CD4-positive, alpha-beta T cell (primary cell): ENCODE results near the gene ADPGK. TPM values are rescaled to one million over a fixed set of nuclear protein-coding genes. Genes with fewer than 3 reads are reported as not detected.

Experiments
- ATAC-seq: fragments of 200-7000 bp; cut with Tn5 transposase; one replicate; pipeline ENCODE4 v1.10.0; 2022; ENCODE audit warnings: mild to moderate bottlenecking; ENCODE audit not compliant: poor library complexity
- CTCF ChIA-PET: fragments of 350-600 bp; sonication (Branson Sonifier 250); formaldehyde crosslinking; loops from one replicate; lab custom pipeline; 2021; ENCODE audit warnings: antibody characterized with exemption, inconsistent platforms; lab: Charles Lee
- POLR2A ChIA-PET: fragments of 350-600 bp; sonication (Branson Sonifier 250); formaldehyde crosslinking; loops from one replicate; lab custom pipeline; 2021; ENCODE audit warnings: antibody characterized with exemption, inconsistent platforms; lab: Charles Lee
- DNase-seq, 14 experiments: peaks; one replicate each; pipeline ENCODE4 v3.0.0-alpha.2; 2013 to 2020; ENCODE audit warnings: mixed read lengths in 2 of 14
- H3K27ac ChIP-seq, 2 donors: one replicate each; pipeline versions ENCODE4 v1.5.1 to v1.7.0; 2013; ENCODE audit warnings: low read length in 2 of 2, low read depth in 1 of 2, mild to moderate bottlenecking in 1 of 2
- H3K27me3 ChIP-seq, 2 experiments: 1 replicate in 1 of 2; 2 replicates in 1 of 2; pipeline versions ENCODE4 v1.6.1 to v1.7.0; 2013; ENCODE audit warnings: low read length in 2 of 2, control low read depth in 1 of 2, mild to moderate bottlenecking in 1 of 2, moderate library complexity in 1 of 2; ENCODE audit not compliant: insufficient read depth in 2 of 2, control insufficient read depth in 1 of 2
- H3K36me3 ChIP-seq: one replicate; pipeline ENCODE4 v1.6.1; 2013; ENCODE audit warnings: low read length, control low read depth; ENCODE audit not compliant: insufficient read depth
- H3K4me1 ChIP-seq: one replicate; pipeline ENCODE4 v1.6.1; 2013; ENCODE audit warnings: low read length, control low read depth; ENCODE audit not compliant: insufficient read depth
- H3K4me3 ChIP-seq: one replicate; pipeline ENCODE4 v1.5.1; 2013; ENCODE audit warnings: mild to moderate bottlenecking, low read length, moderate library complexity
- H3K9me3 ChIP-seq, 2 experiments: 1 replicate in 1 of 2; 2 replicates in 1 of 2; pipeline versions ENCODE4 v1.6.1 to v1.7.0; 2013; ENCODE audit warnings: low read length in 2 of 2, mild to moderate bottlenecking in 2 of 2, control low read depth in 1 of 2, moderate library complexity in 1 of 2; ENCODE audit not compliant: control insufficient read depth in 1 of 2, insufficient read depth in 1 of 2
- H3K27ac Mint-ChIP-seq: one replicate; pipeline ENCODE4 v1.8.0; 2020; ENCODE audit warnings: mixed read lengths
- H3K27me3 Mint-ChIP-seq: one replicate; pipeline ENCODE4 v1.8.0; 2021; ENCODE audit warnings: mixed read lengths
- H3K36me3 Mint-ChIP-seq: one replicate; pipeline ENCODE4 v1.8.0; 2021; ENCODE audit warnings: low read depth, mixed read lengths
- H3K4me1 Mint-ChIP-seq: one replicate; pipeline ENCODE4 v1.8.0; 2021; ENCODE audit warnings: low read depth, mixed read lengths
- H3K4me3 Mint-ChIP-seq: one replicate; pipeline ENCODE4 v1.8.0; 2020; ENCODE audit warnings: mild to moderate bottlenecking, mixed read lengths
- H3K9me3 Mint-ChIP-seq: one replicate; pipeline ENCODE4 v1.8.0; 2020; ENCODE audit warnings: mixed read lengths
- CTCF ChIP-seq: fragments of 200-600 bp; IDR thresholded peaks from one replicate; pipeline ENCODE4 v1.8.0; 2022; ENCODE audit warnings: antibody characterized with exemption, mild to moderate bottlenecking
- intact Hi-C, 2 experiments: fragments of 100-400 bp; cut with DNase I in 1 of 2; cut with micrococcal nuclease in 1 of 2; formaldehyde crosslinking; loops; one replicate each; pipeline versions ENCODE4 v1.15.1 to v1.9.0; 2023 to 2025; cut with DNase I, micrococcal nuclease
- total RNA-seq, 174 experiments: library from RNA in 2 of 174; stranded (reverse) in 2 of 174; gene quantifications; one replicate each; pipeline ENCODE4 v1.2.3 and lab custom pipeline; 2021 to 2026

Gene ADPGK
- total RNA-seq, 2 experiments from 2014 or later, result 88.8 to 92.5 TPM

GRCh38 chr15:72735111-72735510 is 48.4 kb downstream of the ADPGK start:
- no peaks in the 10 kb centered on the region for H3K9me3 ChIP-seq

DNA sequence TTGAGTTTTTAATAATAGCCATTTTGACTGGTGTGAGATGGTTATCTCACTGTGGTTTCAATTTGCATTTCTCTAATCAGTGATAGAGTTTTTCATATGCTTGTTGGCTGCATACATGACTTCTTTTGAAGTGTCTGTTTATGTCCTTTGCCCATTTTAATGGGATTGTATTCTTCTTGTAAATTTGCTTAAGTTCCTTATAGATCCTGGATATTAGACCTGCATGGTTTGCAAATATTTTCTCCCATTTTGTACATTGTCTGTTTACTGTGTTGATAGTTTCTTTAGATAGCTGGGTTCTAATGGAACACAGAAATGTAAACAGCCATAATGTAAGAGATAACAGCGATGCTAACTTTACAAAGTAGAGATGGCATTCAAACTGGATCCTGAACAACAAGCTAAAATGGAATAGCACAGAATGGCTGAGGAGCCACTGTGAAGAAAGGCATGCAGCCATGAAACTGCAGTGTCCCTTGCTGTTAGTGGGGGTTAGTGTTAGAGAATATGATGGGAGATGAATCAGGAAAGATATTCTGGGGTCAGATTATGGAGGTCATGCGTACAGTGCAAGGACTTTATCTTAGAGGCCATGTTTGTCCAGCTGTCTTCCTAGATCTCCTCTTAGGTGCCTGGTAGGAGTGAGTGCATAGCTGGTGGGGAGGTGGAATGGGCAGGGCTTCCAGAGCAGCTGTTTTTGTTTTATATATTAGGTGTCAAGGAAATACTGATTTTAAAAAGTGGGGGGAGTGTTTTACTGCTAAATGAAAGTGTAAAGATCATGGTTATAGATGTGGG is 49.4 kb downstream of the ADPGK start:
- Histone ChIP-seq H3K9me3 (no peaks in the 10 kb centered on the region), H3K27me3 (no peaks in the 10 kb centered on the region), H3K36me3 (peaks cover 48% of the 10 kb centered on the region), H3K4me1 (peaks cover 2% of the 10 kb centered on the region), H3K27ac (no peak overlapping the region), H3K4me3 (no peak overlapping the region)
- TF ChIP-seq CTCF, result no peak
- no peak for ATAC-seq
- no peak for DNase-seq
- ChIA-PET CTCF (interaction anchor here (1.0 to 2.0 kb wide), 2 partner anchors 12 kb away, joined by 3 to 8 read pairs; no protein-coding TSS in a partner anchor), POLR2A (no interaction called here)
- Mint-ChIP-seq H3K36me3 (peaks cover 72% of the 10 kb centered on the region), H3K27ac (peak overlapping the region; percentile 4), H3K4me1 (peaks cover 21% of the 10 kb centered on the region), H3K27me3 (no peaks in the 10 kb centered on the region), H3K4me3 (no peak overlapping the region), H3K9me3 (no peaks in the 10 kb centered on the region)
- intact Hi-C loops, result loop anchor here in 1 of 2 experiments (5.0 kb wide), 1 partner anchor 228 kb away; no protein-coding TSS in a partner anchor

More at GRCh38 chr15:72735111-72735510, 48.4 kb downstream of the ADPGK start:
- CTCF ChIA-PET, result interaction anchor here (2.0 kb wide), 1 partner anchor 13 kb away, joined by 8 read pairs; no protein-coding TSS in a partner anchor
- Mint-ChIP-seq H3K27ac (peak overlapping the region; percentile 4), H3K27me3 (no peaks in the 10 kb centered on the region), H3K9me3 (no peaks in the 10 kb centered on the region), H3K4me3 (no peak overlapping the region), H3K36me3 (peaks cover 73% of the 10 kb centered on the region), H3K4me1 (peaks cover 30% of the 10 kb centered on the region)
- H3K27ac ChIP-seq, result no peak overlapping the region
- POLR2A ChIA-PET, result interaction anchor here (1.0 to 1.5 kb wide), 2 partner anchors 13 to 48 kb away, joined by 3 to 5 read pairs; no protein-coding TSS in a partner anchor
- peaks cover 45% of the 10 kb centered on the region for H3K36me3 ChIP-seq
- H3K4me3 ChIP-seq, result no peak overlapping the region
- H3K4me1 ChIP-seq, result peaks cover 8% of the 10 kb centered on the region
- no peak for TF ChIP-seq CTCF
- no peaks in the 10 kb centered on the region for H3K27me3 ChIP-seq
- ATAC-seq (no peak), DNase-seq (no peak)
- intact Hi-C loops, result no loop called here

- H3K27ac ChIP-seq, result no peak overlapping the region
- Mint-ChIP-seq H3K36me3 (peaks cover 77% of the 10 kb centered on the region), H3K9me3 (no peaks in the 10 kb centered on the region), H3K27ac (peak overlapping the region; percentile 16), H3K27me3 (no peaks in the 10 kb centered on the region), H3K4me1 (peaks cover 11% of the 10 kb centered on the region), H3K4me3 (no peak overlapping the region)
- no peak overlapping the region for H3K4me3 ChIP-seq
- ChIA-PET CTCF (interaction anchor here (1.8 kb wide), 1 partner anchor 10 kb away, joined by 9 read pairs; no protein-coding TSS in a partner anchor), POLR2A (no interaction called here)
- intact Hi-C loops, result loop anchor here in 1 of 2 experiments (5.0 kb wide), 1 partner anchor 230 kb away; no protein-coding TSS in a partner anchor
- ATAC-seq (no peak), DNase-seq (no peak)
- no peaks in the 10 kb centered on the region for H3K4me1 ChIP-seq
- H3K27me3 ChIP-seq, result no peaks in the 10 kb centered on the region
- peaks cover 38% of the 10 kb centered on the region for H3K36me3 ChIP-seq
- TF ChIP-seq CTCF, result no peak
- no peaks in the 10 kb centered on the region for H3K9me3 ChIP-seq
Observed at GRCh38 chr15:72732516-72732915, 51.0 kb downstream of the ADPGK start.
